ENCODE measurements around the gene GPR107. TPM values are rescaled to one million over a fixed set of nuclear protein-coding genes. Genes with fewer than 3 reads are reported as not detected.

GPR107 gene
- total RNA-seq, 4 donors from 2014 or later = 18.9 to 27.0 (median 23.2) TPM

- H3K4me1 ChIP-seq = peaks cover 9 to 81% (median 30%) of the 10 kb centered on the region in 3 donors
- H3K36me3 ChIP-seq = no peaks in the 10 kb centered on the region
- WGBS, 2 donors = 30 to 44% methylated on average over 7 of the region's 7 CpGs
- peak overlapping the region in 1 of 4 donors; percentile 9 for H3K4me3 ChIP-seq
- intact Hi-C loops (cut with DNase I) = no loop called here
- peak overlapping the region; percentile 46 to 78 (median 69) for H3K27ac ChIP-seq
- no peak for DNase-seq
- H3K9me3 ChIP-seq = no peaks in the 10 kb centered on the region
- H3K27me3 ChIP-seq = no peaks in the 10 kb centered on the region
- TF ChIP-seq POLR2A (IDR thresholded peaks at IDR 0.05) (no peak), CTCF (IDR thresholded peaks at IDR 0.05) (no peak)
Measured at GRCh38 chr9:130023144-130023787, 30.4 kb upstream of the GPR107 start.

- no peaks in the 10 kb centered on the region for H3K27me3 ChIP-seq
- DNase-seq = no peak
- no peaks in the 10 kb centered on the region for H3K9me3 ChIP-seq
- peak overlapping the region; percentile 46 to 78 (median 69) for H3K27ac ChIP-seq
- H3K4me1 ChIP-seq = peaks cover 11 to 90% (median 36%) of the 10 kb centered on the region in 3 donors
- 64 to 81% methylated on average over 3 of the region's 3 CpGs for WGBS, 2 donors
- TF ChIP-seq POLR2A (IDR thresholded peaks at IDR 0.05) (no peak), CTCF (IDR thresholded peaks at IDR 0.05) (no peak)
- intact Hi-C loops (cut with DNase I) = no loop called here
- H3K4me3 ChIP-seq = no peak overlapping the region
- H3K36me3 ChIP-seq = no peaks in the 10 kb centered on the region
Measured at GRCh38 chr9:130023994-130024596, 29.6 kb upstream of the GPR107 start.

GRCh38 chr9:130024597-130024994 is 29.1 kb upstream of the GPR107 start:
- H3K27ac ChIP-seq = peak overlapping the region in 3 of 4 donors; percentile 24 to 78 (median 69)
- no peak overlapping the region for H3K4me3 ChIP-seq
- intact Hi-C loops (cut with DNase I) = no loop called here
- TF ChIP-seq CTCF (IDR thresholded peaks at IDR 0.05) (no peak), POLR2A (IDR thresholded peaks at IDR 0.05) (no peak)
- no peak for DNase-seq
- WGBS, 2 donors = 36 to 39% methylated on average over 5 of the region's 5 CpGs
- H3K9me3 ChIP-seq = no peaks in the 10 kb centered on the region
- H3K4me1 ChIP-seq = peaks cover 14 to 94% (median 38%) of the 10 kb centered on the region in 3 donors
- no peaks in the 10 kb centered on the region for H3K36me3 ChIP-seq
- no peaks in the 10 kb centered on the region for H3K27me3 ChIP-seq

GRCh38 chr9:130026583-130027340 is 26.9 kb upstream of the GPR107 start:
- Histone ChIP-seq H3K4me3 (no peak overlapping the region), H3K9me3 (no peaks in the 10 kb centered on the region), H3K4me1 (peaks cover 18 to 93% (median 38%) of the 10 kb centered on the region in 3 donors), H3K36me3 (no peaks in the 10 kb centered on the region), H3K27me3 (no peaks in the 10 kb centered on the region), H3K27ac (peak overlapping the region in 2 of 4 donors; percentile 19 to 50)
- no peak for DNase-seq
- intact Hi-C loops (cut with DNase I) = no loop called here
- TF ChIP-seq CTCF (IDR thresholded peaks at IDR 0.05) = no peak
- no peak for TF ChIP-seq POLR2A (IDR thresholded peaks at IDR 0.05)
- 60 to 66% methylated on average over 2 of the region's 2 CpGs for WGBS, 2 donors

All from esophagus squamous epithelium (tissue), 5 donors.